H1 (cell line): ENCODE data around the gene SIK3.

Source experiments
- BACH1 ChIP-seq: IDR thresholded peaks from 2 replicates; pipeline ENCODE4 v1.6.1; 2012; ENCODE audit warnings: low read length, improper control_type of control experiment
- EZH2 ChIP-seq: fragments of 200-600 bp; sonication (generic); IDR thresholded peaks from 2 replicates; pipeline ENCODE4 v1.7.1; 2012; ENCODE audit warnings: low read depth, mild to moderate bottlenecking, moderate library complexity, low read length, inconsistent platforms; ENCODE audit not compliant: severe bottlenecking
- POLR2AphosphoS5 ChIP-seq: IDR thresholded peaks from 2 replicates; pipeline ENCODE4 v1.6.1; 2011; ENCODE audit warnings: low read depth, low read length
- RBBP5 ChIP-seq: IDR thresholded peaks from 2 replicates; pipeline ENCODE4 v1.7.1; 2012; ENCODE audit warnings: low read depth, mild to moderate bottlenecking, inconsistent platforms, low read length, moderate library complexity, borderline replicate concordance
- SP2 ChIP-seq: IDR thresholded peaks from 2 replicates; pipeline ENCODE4 v1.6.1; 2012; ENCODE audit warnings: mild to moderate bottlenecking, low read length, inconsistent platforms
- YY1 ChIP-seq: IDR thresholded peaks from 2 replicates; pipeline ENCODE4 v1.6.1; 2011; ENCODE audit warnings: low read depth, mild to moderate bottlenecking, low read length
- TF ChIP-seq, protein P1 (sequence below), 3 experiments: IDR thresholded peaks; 1 replicate in 2 of 3; 2 replicates in 1 of 3; pipeline versions ENCODE4 v1.5.1 to v1.6.1; 2011; ENCODE audit warnings: low read length in 3 of 3, mild to moderate bottlenecking in 3 of 3, inconsistent platforms in 2 of 3, low read depth in 1 of 3, moderate library complexity in 1 of 3; ENCODE audit not compliant: insufficient read depth in 1 of 3; ENCODE audit errors: control extremely low read depth in 1 of 3
- TF ChIP-seq, protein P2 (sequence below): IDR thresholded peaks from 2 replicates; pipeline ENCODE4 v1.6.1; 2011; ENCODE audit warnings: low read depth, mild to moderate bottlenecking, low read length; ENCODE audit not compliant: insufficient read depth

DNA sequence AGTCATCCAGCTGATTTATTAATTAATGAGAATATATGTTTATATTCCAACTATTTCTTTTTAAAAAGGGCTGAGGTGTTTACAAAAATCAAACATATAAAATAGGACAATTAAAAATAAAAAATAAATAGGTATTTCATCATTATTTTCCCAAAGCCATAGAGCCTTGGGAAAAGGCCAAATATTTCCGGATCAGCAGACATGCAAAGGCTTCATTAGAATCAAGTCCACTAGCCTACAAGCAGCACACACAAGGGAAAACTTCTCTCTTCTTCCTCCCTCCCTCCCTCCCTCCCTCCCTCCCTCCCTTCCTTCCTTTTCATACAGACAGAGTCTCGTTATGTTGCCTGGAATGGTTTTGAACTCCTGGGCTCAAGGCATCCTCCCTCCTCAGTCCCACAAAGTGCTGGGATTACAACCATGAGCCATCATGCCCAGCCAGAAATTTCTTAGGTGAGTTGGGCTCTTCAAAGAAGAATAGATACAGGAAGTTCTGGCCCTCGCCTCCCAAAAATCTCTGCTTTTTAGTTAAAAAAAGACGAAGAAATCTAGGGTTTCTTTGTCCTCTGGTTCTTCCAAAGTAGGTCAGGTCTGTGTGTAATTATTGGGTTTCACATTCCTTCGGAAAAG, 121.2 kb downstream of the SIK3 start:
- TF ChIP-seq, protein P1, sequence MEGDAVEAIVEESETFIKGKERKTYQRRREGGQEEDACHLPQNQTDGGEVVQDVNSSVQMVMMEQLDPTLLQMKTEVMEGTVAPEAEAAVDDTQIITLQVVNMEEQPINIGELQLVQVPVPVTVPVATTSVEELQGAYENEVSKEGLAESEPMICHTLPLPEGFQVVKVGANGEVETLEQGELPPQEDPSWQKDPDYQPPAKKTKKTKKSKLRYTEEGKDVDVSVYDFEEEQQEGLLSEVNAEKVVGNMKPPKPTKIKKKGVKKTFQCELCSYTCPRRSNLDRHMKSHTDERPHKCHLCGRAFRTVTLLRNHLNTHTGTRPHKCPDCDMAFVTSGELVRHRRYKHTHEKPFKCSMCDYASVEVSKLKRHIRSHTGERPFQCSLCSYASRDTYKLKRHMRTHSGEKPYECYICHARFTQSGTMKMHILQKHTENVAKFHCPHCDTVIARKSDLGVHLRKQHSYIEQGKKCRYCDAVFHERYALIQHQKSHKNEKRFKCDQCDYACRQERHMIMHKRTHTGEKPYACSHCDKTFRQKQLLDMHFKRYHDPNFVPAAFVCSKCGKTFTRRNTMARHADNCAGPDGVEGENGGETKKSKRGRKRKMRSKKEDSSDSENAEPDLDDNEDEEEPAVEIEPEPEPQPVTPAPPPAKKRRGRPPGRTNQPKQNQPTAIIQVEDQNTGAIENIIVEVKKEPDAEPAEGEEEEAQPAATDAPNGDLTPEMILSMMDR (IDR thresholded peaks at IDR 0.05; ENCODE audit: control extremely low read depth in 1 of 3, insufficient read depth in 1 of 3, low read depth in 1 of 3, low read length in 3 of 3): no peak
- no peak for TF ChIP-seq YY1
- TF ChIP-seq RBBP5: no peak
- TF ChIP-seq, protein P2, sequence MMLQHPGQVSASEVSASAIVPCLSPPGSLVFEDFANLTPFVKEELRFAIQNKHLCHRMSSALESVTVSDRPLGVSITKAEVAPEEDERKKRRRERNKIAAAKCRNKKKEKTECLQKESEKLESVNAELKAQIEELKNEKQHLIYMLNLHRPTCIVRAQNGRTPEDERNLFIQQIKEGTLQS: no peak
- TF ChIP-seq POLR2AphosphoS5: no peak
- TF ChIP-seq SP2: no peak
- no peak for TF ChIP-seq BACH1
- TF ChIP-seq EZH2: no peak
